HG03108 (cell line): ENCODE data around the gene MIEF1.
A peak's percentile ranks its signal among the peaks of the same experiment; 100 is the strongest.
"Not testable (repeated sequence)": the region's sequence is repeated elsewhere in the genome, so short reads cannot be mapped to it uniquely, and the experiment has no call there.

Experiments
- ATAC-seq: cut with Tn5 transposase; IDR thresholded peaks from one replicate; pipeline ENCODE4 v1.9.1; 2021; ENCODE audit warnings: moderate library complexity; ENCODE audit not compliant: unreplicated experiment

Gene MIEF1

DNA sequence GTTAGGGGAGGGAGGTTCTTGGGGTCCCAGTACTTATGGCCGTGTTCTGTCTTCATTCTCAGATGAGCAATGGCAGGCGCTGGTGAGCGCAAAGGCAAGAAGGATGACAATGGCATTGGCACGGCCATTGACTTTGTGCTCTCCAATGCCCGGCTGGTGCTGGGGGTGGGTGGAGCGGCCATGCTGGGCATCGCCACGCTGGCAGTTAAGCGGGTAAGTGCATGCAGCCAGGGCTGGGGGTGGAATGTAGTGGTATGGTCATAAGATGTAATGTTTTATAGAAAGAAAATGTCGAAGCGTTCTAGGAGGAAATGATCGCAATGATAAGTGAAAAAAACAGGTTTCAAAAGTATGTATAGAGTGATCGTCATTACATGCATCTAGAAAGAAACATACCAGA is 9.1 kb downstream of the MIEF1 start:
- no peak for ATAC-seq

DNA sequence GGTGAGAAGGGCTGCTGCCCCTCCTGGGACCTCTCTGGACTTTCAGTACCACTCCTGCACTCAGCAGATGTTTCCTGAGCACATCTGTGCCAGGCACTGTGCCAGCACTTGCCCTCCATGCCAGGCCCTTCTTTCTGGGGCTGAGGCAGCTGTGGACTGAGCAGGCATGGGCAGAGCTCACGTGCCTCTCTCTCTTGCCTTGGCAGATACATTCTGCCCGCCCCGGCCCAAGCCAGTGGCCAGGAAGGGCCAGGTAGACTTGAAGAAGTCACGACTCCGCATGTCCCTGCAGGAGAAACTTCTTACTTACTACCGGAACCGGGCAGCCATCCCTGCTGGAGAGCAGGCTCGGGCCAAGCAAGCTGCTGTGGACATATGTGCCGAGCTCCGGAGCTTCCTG is 9.9 kb downstream of the MIEF1 start:
- no peak for ATAC-seq

- ATAC-seq: no peak
Measured at GRCh38 chr22:39513791-39514190, 11.7 kb downstream of the MIEF1 start.

DNA sequence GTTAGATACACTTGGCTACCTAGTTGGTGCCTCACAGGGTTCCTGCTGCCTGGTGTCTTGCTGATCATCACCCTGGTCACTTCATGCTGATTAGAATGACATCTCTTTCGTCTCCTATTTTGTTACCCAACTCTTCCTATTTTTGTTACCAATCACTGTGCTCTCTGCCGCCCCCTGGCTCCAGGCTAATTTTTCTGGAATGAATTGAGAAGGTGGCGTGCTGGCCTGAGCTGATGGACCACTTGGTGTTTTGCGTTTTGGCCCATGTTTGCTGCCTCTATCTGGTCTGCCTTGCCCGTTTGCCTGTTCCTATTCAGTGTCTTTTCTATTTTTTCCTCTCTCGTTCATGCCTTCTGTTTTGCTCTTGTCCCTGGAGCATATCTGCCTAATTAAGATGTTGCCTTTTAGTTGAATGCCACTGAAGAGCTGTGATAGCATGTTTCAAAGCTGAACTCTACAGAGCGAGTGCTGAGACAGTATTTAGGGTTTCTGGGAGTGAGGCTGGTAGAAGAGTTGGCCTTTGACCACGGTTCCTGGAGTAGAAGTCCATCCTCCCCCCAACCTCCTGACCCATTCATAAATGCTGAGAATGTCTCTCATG is 12.4 kb downstream of the MIEF1 start:
- no peak for ATAC-seq

DNA sequence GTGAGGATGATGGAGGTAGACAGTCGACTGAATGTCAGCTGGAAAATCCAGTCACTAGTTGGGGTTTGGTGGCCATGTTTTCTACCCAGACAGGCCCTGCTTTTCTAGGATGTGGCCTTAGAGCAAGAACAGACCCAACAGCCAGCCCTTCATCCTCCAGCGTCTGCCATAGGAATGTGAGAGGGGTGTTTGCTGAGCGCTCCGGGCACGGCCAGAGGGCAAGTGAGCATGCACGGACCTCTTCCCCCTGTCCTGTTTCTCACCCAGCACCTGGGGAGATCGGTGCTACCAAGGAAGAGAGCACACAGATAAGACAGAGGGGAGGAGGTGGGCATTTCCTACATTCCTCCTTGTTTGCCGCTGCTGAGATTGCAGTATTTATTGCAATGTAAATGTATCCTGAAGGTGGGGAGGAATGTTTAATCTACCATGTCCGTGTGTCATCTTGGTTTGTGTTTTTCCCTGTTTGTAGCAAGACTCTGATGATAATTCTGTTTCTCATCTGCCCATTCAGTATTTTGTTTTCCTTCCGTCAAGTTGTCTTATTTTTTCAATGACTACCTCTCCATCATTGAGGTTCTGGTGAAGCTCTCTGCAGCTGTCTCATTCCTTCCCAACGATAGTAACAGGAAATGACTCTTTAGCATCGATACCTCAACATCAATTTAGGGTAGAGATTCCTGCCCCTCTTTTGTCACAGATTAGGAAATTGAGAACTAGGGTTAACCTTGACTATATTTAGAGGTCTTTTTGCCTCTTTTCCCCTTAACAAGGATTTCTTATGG is 13.4 kb downstream of the MIEF1 start:
- no peak for ATAC-seq

- no peak for ATAC-seq
Measured at GRCh38 chr22:39517470-39517869, 15.4 kb downstream of the MIEF1 start.

DNA sequence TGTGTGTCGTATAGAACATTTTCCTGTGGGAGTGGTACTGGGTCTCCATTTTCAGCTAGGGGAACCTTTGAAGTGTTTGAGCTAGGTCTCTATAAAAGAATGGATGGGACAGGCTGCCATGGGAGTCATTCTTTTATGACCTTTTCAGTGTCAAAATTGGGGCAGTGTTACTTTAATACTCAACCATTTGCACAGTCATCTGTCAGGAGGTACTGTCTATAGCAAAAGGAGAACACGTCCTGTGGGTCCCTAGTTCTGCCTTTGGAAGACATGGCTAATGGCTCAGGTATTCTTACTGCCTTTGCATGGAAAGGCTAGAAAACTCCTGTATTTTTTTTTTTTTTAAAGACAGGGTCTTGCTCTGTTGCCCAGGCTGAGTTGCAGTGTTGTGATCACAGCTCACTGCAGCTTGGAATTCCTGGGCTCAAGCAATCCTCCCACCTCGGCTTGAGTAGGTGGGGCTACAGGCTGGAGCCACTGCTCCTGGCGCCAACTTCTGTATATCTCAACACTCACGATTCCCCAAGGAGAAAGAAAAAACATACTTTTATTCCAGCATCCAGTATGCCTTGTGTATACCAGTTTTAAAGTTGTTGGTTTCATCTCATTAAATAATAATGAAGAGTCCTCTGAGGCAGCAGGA is 16.2 kb downstream of the MIEF1 start:
- ATAC-seq: no peak

GRCh38 chr22:39518996-39519680 is 17.0 kb downstream of the MIEF1 start:
- no peak for ATAC-seq

DNA sequence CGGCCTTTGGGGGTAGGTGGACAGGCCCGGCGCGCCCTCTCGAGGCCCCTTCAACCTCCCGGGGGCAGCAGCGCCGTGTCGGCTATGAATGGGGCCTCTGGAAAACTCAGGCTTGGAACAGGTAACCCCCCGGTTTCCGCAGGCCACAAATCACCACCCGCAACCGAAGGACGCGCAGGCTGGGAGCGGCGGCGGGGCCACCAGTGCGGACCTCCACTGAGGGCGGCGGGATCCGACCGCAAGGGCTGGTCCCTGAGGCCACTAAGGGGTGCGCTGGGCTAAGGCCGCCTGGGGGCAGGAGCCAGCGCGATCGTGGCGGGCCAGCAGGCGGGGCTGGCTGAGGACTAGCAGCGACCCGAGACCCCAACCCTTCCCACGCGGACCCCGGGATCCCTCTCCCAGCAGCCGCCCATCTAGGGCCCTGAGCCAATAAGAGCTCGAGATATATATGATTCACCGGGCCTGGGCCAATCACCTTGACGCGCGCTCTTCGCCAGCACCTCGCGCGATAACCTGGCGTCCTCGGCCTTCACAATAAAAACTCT is 17.7 kb downstream of the MIEF1 start:
- peak; percentile 70 for ATAC-seq

GRCh38 chr22:39520226-39521105 is 18.4 kb downstream of the MIEF1 start, which contains the start of gene ATF4:
Gene ATF4 (plus strand): TSS chr22:39520562. CDS start chr22:39521446, 884 bp downstream.
- ATAC-seq: peak; percentile 33

DNA sequence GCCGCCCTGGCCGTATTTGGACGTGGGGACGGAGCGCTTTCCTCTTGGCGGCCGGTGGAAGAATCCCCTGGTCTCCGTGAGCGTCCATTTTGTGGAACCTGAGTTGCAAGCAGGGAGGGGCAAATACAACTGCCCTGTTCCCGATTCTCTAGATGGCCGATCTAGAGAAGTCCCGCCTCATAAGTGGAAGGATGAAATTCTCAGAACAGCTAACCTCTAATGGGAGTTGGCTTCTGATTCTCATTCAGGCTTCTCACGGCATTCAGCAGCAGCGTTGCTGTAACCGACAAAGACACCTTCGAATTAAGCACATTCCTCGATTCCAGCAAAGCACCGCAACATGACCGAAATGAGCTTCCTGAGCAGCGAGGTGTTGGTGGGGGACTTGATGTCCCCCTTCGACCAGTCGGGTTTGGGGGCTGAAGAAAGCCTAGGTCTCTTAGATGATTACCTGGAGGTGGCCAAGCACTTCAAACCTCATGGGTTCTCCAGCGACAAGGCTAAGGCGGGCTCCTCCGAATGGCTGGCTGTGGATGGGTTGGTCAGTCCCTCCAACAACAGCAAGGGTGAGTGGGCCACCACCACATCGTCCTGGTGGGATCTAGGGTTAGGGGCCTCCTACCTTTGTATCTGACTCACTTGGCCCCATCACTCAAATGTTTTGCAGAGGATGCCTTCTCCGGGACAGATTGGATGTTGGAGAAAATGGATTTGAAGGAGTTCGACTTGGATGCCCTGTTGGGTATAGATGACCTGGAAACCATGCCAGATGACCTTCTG is 19.2 kb downstream of the MIEF1 start:
- ATAC-seq: not testable (repeated sequence)

DNA sequence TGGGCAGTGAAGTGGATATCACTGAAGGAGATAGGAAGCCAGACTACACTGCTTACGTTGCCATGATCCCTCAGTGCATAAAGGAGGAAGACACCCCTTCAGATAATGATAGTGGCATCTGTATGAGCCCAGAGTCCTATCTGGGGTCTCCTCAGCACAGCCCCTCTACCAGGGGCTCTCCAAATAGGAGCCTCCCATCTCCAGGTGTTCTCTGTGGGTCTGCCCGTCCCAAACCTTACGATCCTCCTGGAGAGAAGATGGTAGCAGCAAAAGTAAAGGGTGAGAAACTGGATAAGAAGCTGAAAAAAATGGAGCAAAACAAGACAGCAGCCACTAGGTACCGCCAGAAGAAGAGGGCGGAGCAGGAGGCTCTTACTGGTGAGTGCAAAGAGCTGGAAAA is 20.0 kb downstream of the MIEF1 start:
- ATAC-seq: not testable (repeated sequence)

DNA sequence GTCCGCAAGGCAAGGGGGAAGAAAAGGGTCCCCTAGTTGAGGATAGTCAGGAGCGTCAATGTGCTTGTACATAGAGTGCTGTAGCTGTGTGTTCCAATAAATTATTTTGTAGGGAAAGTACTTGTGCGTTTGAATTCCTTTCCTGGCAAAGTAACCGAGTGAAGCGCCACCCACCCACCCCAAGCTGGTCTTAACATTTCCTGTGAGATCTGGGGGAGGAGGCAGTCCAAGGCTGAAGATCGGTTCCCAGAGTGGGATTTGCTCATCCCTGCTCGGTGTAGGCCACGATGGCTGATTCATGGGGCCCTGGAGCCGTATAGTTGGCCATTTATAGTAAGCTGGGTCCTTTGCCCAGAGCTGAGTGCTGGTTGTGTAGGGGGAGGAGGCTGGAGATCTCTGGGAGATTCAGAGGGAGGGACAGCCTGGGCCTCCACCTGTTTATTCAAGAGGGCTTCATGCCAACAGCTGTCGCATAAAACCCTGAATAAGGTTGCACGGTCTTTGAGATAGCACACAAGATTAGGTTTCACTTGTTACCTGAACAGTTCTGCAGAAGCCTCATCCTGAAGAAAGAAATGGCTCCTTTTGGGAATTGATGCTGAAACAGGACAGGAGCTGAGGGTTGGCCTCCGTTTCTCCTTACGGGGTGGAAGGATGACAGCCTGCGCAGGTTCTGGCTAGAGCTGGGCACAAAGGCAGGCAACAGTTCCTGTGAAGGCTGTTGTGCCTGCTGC is 20.6 kb downstream of the MIEF1 start:
- ATAC-seq: no peak

- ATAC-seq: no peak
Measured at GRCh38 chr22:39524089-39524752, 22.1 kb downstream of the MIEF1 start.

DNA sequence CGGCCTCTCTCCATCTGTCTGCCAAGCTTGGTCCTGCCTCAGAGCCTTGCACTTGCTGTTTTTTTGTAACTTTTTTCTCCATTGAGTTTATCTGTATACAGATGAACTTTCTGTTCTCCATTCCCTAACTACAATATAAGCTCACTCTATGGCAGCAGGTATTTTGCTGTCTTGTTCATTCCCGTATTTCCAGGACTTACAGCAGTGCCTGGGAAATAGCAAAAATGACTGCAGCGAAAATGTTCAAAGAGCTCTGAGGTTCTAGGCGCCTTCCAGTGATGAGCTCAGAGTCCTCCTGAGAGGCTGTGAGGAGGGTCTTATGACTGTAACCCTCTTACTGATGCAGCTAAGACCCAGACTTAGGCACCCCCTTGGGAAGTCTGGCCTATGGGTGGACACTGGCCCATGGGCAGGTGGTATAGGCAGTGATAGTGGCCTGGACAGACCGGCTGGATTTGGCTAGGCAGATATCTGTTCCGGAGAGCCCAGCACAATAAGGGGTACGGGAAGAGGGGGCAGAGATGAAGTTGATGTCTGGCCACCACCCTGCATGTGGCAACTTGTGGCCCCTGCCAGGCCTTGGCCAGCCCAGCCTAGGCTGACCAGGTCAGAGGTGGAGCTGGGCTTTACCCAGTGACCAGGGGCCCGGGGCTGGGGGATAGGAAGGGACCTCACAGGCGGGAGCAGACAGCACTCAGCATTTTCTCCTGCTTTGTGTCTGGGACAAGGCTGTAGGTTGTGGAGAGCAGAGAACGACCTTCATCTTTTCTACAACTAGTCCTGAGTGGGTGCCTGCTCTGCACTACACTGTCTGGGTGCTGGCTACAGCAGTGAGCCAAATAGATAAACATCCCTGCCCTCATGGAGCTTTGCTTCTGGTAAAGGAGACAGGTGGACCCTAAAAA is 22.9 kb downstream of the MIEF1 start:
- no peak for ATAC-seq

DNA sequence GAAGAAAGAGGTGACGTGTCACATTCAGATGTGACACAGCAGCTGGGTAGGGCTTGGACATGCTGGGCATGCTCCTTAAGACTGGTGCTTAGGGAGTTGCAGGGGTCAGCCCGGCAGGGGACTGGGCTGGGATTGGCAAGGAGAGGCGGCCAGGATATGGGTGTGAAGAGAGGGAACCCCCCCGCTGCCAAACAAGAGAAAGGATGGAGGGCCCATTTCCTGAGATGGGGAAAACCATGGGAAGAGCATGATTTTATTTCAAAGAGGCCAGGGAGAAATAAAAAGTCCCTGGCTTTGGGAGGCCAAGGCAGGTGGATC is 23.5 kb downstream of the MIEF1 start:
- ATAC-seq: no peak

GRCh38 chr22:39526736-39527171 is 24.7 kb downstream of the MIEF1 start:
- ATAC-seq: no peak
